Measurements from ENCODE around the gene CYP17A1.
"Not testable (repeated sequence)": the region's sequence is repeated elsewhere in the genome, so short reads cannot be mapped to it uniquely, and the experiment has no call there.

The CYP17A1 gene

DNA sequence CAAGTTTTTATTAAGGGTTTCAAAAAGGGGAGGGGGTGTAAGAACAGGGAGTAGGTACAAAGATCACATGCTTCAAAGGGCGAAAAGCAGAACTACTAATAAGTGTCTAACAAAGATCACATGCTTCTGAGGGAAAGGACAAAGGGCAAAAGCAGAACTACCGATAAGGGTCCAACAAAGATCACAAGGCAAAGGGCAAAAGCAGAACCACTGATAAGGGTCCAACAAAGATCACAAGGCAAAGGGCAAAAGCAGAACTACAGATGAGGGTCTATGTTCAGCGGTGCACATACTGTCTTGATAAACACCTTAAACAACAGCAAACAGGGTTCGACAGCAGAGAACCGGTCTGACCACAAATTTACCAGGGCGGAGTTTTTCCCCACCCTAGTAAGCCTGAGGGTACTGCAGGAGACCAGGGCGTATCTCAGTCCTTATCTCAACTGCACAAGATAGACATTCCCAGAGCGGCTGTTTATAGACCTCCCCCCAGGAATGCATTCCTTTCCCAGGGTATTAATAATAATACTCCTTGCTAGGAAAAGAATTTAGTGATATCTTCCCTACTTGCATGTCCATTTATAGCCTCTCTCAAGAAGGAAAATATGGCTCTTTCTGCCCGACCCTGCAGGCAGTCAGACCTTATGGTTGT is 1.2 kb upstream of the CYP17A1 start:
- DNase-seq (ENCODE audit: low read depth in 3 of 3) = not testable (repeated sequence)

- DNase-seq (ENCODE audit: low read depth in 3 of 3) = peak; percentile 48 to 66 (median 52)
These were observed 2.2 kb downstream of the CYP17A1 start for GRCh38 chr10:102835007-102835482.

GRCh38 chr10:102834143-102834542 is 3.1 kb downstream of the CYP17A1 start:
- DNase-seq (ENCODE audit: low read depth in 3 of 3) = no peak

DNA sequence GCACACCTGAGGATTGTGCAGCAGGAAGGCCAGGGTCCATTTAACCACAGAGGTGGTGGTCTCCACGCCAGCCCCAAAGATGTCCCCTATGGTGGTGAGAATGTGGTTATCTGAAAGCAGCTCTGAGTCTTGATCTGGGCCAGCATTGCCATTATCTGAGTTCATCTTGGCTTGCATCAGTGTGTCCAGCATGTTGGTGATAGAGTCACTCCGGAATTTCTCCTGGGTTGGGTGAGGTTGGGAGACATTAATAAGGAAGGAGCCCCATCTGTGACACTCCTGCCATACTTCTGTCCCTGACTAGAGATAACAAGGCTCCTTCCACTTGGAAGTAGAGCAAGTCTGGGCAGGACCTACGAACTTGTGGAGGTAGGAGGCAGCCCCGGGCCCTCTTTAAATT is 4.2 kb downstream of the CYP17A1 start:
- no peak for DNase-seq (ENCODE audit: low read depth in 3 of 3)

DNA sequence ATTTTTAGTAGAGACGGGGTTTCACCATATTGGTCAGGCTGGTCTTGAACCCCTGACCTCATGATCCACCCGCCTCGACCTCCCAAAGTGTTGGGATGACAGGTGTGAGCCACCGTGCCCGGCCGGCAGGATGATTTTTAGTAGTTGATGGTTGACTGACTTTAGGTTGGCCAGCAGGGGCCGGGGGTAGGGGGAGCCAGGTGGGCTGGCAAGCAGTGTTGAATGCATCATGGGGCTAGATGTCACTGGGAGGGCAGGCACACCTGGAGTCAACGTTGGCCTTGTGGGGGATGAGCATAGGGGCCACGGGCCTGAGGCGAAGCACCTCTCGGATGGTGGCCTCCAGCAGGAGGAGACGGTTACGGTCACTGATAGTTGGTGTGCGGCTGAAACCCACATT is 5.0 kb downstream of the CYP17A1 start:
- DNase-seq (ENCODE audit: low read depth in 3 of 3) = no peak

- DNase-seq (ENCODE audit: low read depth in 3 of 3) = no peak
These were observed 5.7 kb downstream of the CYP17A1 start for GRCh38 chr10:102831322-102832071.

GRCh38 chr10:102827597-102827975 is 9.6 kb downstream of the CYP17A1 start:
- DNase-seq (ENCODE audit: low read depth in 3 of 3) = no peak

GRCh38 chr10:102826148-102826796 is 10.9 kb downstream of the CYP17A1 start:
- DNase-seq (ENCODE audit: low read depth in 3 of 3) = no peak

DNA sequence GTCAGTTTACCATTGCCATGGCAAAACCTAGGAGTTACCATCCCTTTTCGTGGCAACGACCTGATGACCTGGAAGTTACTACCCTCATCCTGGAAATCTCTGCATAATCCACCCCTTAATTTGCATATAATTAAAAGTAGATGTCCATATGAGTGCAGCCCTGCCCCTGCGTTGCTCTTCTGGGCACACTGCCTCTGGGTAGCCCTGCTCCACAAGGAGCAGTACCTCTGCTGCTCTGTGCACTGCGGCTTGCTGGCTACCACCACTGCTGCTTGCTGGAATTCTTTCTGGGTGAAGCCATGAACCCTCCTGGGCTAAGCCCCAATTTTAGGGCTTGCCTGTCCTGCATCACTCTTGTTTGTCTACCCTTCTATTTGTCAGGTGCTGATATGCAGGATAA is 12.5 kb downstream of the CYP17A1 start:
- DNase-seq (ENCODE audit: low read depth in 3 of 3) = no peak

DNA sequence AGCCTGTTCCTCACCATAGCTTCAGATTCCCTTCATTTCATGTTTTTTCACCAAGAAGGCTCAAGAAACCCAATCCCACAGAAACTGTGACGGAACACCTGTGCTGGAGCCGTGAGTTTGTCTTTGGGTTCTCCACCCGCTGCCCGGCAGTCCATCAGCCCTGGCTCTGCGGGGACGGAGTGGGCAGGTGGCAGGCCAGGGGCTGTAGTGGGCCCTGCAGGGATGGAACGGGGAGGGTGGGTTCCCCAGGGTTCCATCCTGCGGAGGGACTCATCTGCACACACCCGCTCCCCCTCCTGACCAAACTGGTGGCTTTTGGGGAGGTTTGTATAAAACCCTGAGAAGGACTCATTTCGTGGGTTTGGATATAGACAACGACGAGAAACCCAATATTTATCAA is 15.0 kb downstream of the CYP17A1 start:
- no peak for DNase-seq (ENCODE audit: low read depth in 3 of 3)

DNA sequence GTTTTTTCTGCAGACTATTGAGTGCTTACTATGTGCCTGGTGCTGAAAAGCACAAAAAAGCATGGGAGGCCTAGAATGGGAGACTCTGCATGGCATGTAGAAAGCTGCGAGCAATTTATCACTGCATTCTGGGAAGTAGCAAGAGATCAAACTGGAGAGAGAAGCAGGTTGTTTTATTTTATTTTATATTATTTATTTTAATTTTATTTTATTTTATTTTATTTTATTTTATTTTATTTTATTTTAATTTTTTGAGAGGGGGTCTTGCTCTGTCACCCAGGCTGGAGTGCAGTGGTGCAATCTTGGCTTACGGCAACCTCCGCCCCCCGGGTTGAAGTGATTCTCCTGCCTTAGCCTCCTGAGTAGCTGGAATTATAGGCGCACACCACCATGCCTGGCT is 17.2 kb downstream of the CYP17A1 start:
- not testable (repeated sequence) for DNase-seq (ENCODE audit: low read depth in 3 of 3)

- no peak for DNase-seq (ENCODE audit: low read depth in 3 of 3)
These were observed 18.2 kb downstream of the CYP17A1 start for GRCh38 chr10:102819054-102819453.

DNA sequence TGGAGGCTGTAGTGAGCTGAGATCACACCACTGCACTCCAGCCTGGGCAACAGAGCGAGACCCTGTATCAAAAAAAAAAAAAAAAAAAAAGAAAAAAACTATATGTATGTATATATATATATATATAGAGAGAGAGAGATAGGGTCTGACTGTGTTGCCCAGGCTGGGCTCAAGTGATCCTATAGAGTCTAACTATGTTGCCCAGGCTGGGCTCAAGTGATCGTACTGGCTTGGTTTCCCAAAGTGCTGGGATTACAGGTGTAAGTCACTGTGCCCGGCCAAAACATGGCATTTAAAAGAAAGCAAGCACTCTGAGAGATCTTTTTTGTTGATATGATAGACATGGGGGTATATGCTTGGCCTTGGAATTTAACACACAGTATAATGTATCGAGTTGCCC is 20.0 kb downstream of the CYP17A1 start:
- DNase-seq (ENCODE audit: low read depth in 3 of 3) = no peak

DNA sequence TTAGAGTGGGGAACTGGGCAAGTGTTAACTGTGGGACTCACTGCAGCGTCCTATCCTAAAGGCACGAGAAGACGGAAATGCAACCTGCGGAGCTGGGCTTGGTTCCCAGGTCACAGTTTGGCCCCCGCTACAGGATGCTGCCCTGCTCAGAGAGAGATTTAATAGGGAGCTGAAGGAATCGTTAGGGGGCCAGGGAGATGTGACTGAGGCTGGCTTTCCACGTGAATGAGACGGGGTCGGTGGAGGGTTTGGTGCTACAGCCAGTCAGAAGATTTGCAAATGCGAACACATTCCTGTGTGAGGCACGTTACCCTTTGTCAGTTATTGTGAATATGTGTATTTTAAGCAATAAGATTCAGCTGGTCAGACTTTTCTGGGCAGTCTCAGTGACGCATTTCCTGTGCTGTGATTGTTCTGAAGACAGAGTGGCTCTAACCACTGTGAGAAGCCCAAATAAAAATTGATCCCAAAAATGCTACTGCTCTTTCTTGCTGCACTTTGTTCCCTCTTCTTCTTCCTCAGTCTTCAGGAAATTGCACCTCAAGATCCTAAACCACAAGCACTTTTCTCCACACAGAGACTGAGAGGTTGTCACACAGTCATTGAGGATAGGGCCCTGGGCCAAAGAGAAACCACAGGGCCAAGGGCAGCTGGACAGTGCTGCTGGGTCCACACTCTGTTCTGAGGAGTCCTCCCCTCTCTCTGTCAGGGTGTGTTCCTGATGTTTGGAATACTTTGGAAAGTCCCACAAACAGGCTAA is 21.2 kb downstream of the CYP17A1 start:
- no peak for DNase-seq (ENCODE audit: low read depth in 3 of 3)

DNA sequence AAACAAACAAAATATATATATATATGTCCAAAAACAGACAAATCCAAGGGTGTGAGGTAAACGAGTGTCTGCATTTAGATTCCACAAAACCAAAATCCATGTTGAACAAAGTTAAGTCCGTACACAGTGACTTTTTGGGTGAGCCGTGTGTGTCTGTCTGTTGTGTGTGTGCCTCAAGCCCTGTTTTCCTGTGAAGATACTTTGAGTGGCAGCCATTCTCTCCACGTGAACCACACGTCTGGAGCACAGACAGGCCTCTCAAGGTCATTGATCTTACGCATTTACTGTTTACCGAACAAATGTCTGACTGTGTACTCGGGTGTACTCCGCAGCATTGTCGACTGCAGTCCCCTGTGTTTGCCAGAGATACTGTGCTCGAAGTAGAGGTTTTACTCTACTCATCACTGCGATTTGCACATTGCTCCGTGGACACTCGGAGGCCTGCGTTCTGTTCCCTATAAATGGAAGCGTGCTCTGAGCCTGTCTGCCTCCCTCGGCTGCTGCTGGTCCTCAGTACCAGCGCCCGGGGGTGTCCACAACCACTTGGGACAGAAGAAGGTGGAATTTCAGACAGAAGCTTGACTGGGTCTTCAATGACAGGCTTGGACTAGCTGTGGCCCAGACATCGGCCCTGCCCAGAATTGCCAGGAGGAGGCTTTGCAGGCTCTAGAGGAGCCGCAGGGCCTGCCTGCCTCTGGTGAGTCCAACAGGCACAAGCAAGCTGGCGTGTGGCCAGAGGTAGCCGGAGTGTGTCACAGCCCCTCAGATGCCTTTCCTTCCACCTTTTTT is 22.1 kb downstream of the CYP17A1 start:
- no peak for DNase-seq (ENCODE audit: low read depth in 3 of 3)

GRCh38 chr10:102814453-102814871 is 22.8 kb downstream of the CYP17A1 start:
- no peak for DNase-seq (ENCODE audit: low read depth in 3 of 3)

DNA sequence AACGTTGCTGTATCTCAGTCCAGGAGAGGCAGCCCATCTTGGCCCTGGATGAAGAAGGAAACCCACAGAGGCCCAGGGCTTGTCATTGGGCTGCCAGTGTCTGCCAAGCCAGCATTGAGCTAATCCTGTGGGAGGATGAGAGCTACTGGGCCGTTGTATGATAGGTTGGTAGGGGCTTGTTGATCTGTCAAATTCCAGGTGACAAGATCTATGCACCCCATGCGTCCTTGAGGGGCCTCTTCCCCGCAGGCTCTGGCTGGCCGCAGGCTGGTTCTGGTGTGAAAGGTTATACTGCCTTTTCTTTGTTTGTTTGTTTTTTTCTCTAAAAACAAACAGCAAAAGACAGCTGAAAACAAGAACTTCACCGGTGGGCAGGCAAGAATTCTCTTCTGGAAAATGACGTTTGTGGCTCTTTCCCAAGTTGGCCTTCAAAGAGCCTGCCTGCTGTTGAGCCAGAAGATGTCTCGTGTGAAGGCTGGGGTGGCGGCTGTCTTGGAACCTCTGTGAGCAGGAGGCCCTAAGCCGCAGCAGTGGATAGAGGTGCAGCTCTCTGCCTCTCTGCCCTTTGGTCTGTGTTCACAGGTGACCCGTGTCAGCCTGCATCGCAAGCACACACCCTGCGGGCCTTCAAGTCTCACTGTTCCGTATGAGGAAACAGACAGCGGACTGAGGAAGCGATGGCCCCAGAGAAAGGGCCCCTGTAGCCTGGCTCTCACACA is 23.3 kb downstream of the CYP17A1 start:
- no peak for DNase-seq (ENCODE audit: low read depth in 3 of 3)

GRCh38 chr10:102813017-102813541 is 24.1 kb downstream of the CYP17A1 start:
- no peak for DNase-seq (ENCODE audit: low read depth in 3 of 3)

- no peak for DNase-seq (ENCODE audit: low read depth in 3 of 3)
These were observed 24.9 kb downstream of the CYP17A1 start for GRCh38 chr10:102812231-102812876.

DNA sequence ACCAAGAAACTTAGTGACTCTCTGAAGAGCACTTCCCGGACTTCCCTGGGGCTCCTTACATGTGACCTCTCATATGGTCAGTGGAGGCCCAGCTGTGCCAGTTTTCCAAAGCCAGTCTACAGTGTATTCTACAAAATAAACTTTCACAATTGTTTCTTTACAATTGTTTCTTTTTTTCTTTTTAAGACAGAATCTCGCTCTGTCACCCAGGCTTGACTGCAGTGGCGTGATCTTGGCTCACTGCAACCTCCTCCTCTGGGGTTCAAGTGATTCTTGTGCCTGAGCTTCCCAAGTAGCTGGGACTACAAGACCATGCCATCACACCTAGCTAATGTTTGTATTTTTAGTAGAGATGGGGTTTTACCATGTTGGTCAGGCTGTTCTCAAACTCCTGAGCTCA is 25.9 kb downstream of the CYP17A1 start:
- DNase-seq (ENCODE audit: low read depth in 3 of 3) = no peak

Data from stimulated activated CD4-positive, alpha-beta T cell treated with anti-CD3 and anti-CD28 coated beads, TNF-alpha, amount 100 ng/mL, for 4 hours (primary cell).